GM18526 (cell line): ENCODE data around the gene CTNND2.

Source experiments
- POLR2A ChIP-seq: IDR thresholded peaks from 3 replicates; pipeline ENCODE4 v1.6.1; 2011; ENCODE audit not compliant: insufficient read length; ENCODE audit errors: extremely low read depth

Gene CTNND2

GRCh38 chr5:11904265-11904906, at the start of gene CTNND2:
TSS of gene CTNND2 (minus strand) at chr5:11904446. CDS start at chr5:11903853, 593 bp downstream.
- TF ChIP-seq POLR2A: no peak

- no peak for TF ChIP-seq POLR2A
Observed at GRCh38 chr5:11946317-11946716, 42.1 kb upstream of the CTNND2 start.

GRCh38 chr5:11941566-11941965, 37.3 kb upstream of the CTNND2 start:
- TF ChIP-seq POLR2A: no peak

- no peak for TF ChIP-seq POLR2A
Observed at GRCh38 chr5:11931638-11932037, 27.4 kb upstream of the CTNND2 start.

GRCh38 chr5:11928909-11929308, 24.7 kb upstream of the CTNND2 start:
- no peak for TF ChIP-seq POLR2A

GRCh38 chr5:11925701-11926100, 21.5 kb upstream of the CTNND2 start:
- TF ChIP-seq POLR2A: no peak

- TF ChIP-seq POLR2A: no peak
Observed at GRCh38 chr5:11922394-11922793, 18.1 kb upstream of the CTNND2 start.

GRCh38 chr5:11918463-11919045, 14.3 kb upstream of the CTNND2 start:
- TF ChIP-seq POLR2A: no peak

- no peak for TF ChIP-seq POLR2A
Observed at GRCh38 chr5:11909471-11909870, 5.2 kb upstream of the CTNND2 start.

- TF ChIP-seq POLR2A: no peak
Observed at GRCh38 chr5:11906497-11906896, 2.3 kb upstream of the CTNND2 start.

- TF ChIP-seq POLR2A: no peak
Observed at GRCh38 chr5:11905206-11905605, 960 bp upstream of the CTNND2 start.

GRCh38 chr5:11903614-11904264, 507 bp downstream of the CTNND2 start:
- no peak for TF ChIP-seq POLR2A

- no peak for TF ChIP-seq POLR2A
Observed at GRCh38 chr5:11903121-11903613, 1.1 kb downstream of the CTNND2 start.

- no peak for TF ChIP-seq POLR2A
Observed at GRCh38 chr5:11902201-11902619, 2.0 kb downstream of the CTNND2 start.

- no peak for TF ChIP-seq POLR2A
Observed at GRCh38 chr5:11898787-11899186, 5.5 kb downstream of the CTNND2 start.

GRCh38 chr5:11897781-11898180, 6.5 kb downstream of the CTNND2 start:
- no peak for TF ChIP-seq POLR2A
